Erythroblast (primary cell): Measurements from ENCODE around the gene CCDC194.

Experiments
- GATA1 ChIP-seq: IDR thresholded peaks from 2 replicates; pipeline ENCODE4 v1.6.1; 2011; ENCODE audit warnings: low read depth, mild to moderate bottlenecking, control low read depth, low read length, moderate library complexity
- POLR2A ChIP-seq: IDR thresholded peaks from 2 replicates; pipeline ENCODE4 v1.6.1; 2011; ENCODE audit warnings: mild to moderate bottlenecking, low read length

DNA sequence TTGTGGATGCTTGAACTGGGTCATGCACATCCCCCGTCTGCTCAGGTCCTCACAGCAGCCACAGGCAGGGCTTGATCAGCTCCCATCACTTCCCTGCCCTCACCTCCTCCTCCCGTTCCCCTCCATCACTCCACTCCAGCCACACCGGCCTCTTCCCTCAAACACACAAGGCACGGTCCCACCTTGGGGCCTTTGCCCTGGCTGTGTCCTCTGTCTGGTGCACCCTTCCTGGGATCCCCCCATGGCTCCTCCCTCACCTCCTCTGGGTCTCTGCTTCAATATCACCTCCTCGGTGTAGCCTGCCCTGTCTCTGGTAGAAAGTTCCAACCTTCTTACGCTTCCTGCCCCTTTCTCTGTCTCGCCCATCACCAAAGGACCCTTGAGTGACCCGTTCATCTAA is 40.6 kb downstream of the CCDC194 start:
- TF ChIP-seq POLR2A (no peak), GATA1 (no peak)
